ENCODE results near the gene KNCN.

Gene KNCN

DNA sequence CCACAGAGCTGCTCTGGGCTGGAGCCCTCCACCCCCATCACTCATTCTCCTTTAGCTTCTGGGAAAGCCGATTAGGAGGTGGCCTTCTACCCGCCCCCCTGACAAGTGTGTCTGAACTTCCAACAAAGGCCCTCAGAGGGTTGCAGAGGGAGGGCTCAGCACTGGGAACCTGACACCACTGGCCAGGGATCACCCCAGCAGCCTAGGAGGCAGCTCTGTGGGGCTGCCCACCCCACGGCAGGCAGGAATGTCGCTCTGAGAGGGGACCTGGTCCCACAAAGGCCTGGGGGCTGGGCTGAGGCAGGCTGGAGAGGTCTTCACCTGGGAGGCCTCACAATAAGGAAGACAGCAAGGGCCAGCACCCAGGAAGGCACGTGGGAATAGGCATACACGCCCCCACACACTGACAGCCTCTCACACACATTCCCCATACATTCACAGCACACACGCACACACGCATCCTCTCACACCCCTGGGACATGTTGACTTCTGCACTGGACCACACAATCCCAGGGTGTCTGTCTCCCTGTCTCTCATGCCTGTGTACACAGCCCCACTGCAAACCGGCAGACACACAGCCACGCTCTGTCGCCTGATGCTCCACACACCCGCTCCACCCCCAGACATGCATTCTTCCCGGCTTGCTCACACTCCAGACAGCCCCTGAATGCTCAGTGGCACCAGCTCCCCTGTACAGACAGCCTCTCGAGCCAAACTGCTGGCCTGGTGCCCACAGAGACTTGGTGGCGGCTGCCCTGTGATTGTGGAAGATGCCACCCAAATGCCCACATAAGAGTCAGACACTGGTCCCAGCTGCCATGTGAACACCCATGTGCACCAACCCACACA lies 31.2 kb downstream of the KNCN start:
- TF ChIP-seq, protein P1, sequence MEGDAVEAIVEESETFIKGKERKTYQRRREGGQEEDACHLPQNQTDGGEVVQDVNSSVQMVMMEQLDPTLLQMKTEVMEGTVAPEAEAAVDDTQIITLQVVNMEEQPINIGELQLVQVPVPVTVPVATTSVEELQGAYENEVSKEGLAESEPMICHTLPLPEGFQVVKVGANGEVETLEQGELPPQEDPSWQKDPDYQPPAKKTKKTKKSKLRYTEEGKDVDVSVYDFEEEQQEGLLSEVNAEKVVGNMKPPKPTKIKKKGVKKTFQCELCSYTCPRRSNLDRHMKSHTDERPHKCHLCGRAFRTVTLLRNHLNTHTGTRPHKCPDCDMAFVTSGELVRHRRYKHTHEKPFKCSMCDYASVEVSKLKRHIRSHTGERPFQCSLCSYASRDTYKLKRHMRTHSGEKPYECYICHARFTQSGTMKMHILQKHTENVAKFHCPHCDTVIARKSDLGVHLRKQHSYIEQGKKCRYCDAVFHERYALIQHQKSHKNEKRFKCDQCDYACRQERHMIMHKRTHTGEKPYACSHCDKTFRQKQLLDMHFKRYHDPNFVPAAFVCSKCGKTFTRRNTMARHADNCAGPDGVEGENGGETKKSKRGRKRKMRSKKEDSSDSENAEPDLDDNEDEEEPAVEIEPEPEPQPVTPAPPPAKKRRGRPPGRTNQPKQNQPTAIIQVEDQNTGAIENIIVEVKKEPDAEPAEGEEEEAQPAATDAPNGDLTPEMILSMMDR (IDR thresholded peaks at IDR 0.05; ENCODE audit: borderline replicate concordance, insufficient read depth, low read depth, low read length): no peak

DNA sequence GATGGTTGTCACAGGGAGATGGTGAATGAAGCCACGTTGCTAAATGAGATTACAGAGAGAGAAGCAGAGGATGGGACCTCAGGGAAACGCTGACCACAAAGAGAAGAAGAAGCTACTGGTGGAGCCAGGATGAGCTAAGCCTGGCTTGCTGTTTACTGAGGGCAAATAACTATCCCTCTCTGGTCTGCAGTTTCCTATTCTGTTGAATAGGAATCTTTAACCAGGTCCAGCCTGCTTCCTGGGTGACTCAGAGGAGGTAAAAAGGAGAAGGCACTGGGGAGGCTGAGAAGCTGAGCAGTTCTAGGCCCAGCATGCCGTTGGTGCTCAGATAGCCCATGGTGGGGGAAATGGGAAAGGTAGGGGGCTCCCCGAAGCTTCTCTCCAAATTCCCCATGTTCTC lies 32.2 kb downstream of the KNCN start:
- H3K4me3 ChIP-seq (ENCODE audit: low read depth, low read length): no peak overlapping the region
- TF ChIP-seq, protein P1 (IDR thresholded peaks at IDR 0.05; ENCODE audit: borderline replicate concordance, insufficient read depth, low read depth, low read length): no peak

More for the DNA sequence above, 31.2 kb downstream of the KNCN start:
- no peak overlapping the region for H3K4me3 ChIP-seq (ENCODE audit: low read depth, low read length)

DNA sequence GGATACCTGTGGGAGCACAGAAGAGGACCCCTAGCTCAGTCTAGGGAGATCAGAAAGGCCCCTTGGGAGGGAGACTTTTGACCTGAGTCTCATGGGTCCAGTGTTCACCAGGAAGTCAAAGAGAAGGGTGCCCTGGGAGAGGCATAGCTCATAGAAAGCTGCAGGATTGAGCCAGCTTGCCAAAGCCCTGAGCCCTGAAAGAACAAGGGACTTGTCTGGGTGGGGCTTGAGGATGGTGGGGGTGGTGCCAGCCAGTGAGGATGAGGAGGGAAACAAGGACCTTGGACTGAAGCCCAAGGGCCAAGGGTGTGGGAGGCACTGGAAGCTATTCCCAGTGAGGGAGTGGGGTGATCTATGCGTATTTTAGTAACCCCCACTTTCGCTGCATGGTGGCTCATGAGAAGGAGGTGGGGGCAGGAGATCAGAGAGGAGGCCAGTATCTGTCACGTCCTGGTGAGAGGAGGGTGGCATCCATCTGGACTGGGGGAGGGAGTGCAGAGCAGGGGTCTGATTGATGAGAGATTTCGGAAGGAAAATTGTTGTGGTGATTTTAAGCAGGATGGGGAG lies 33.4 kb downstream of the KNCN start:
- TF ChIP-seq, protein P1 (IDR thresholded peaks at IDR 0.05; ENCODE audit: borderline replicate concordance, insufficient read depth, low read depth, low read length): no peak
- H3K4me3 ChIP-seq (ENCODE audit: low read depth, low read length): no peak overlapping the region

DNA sequence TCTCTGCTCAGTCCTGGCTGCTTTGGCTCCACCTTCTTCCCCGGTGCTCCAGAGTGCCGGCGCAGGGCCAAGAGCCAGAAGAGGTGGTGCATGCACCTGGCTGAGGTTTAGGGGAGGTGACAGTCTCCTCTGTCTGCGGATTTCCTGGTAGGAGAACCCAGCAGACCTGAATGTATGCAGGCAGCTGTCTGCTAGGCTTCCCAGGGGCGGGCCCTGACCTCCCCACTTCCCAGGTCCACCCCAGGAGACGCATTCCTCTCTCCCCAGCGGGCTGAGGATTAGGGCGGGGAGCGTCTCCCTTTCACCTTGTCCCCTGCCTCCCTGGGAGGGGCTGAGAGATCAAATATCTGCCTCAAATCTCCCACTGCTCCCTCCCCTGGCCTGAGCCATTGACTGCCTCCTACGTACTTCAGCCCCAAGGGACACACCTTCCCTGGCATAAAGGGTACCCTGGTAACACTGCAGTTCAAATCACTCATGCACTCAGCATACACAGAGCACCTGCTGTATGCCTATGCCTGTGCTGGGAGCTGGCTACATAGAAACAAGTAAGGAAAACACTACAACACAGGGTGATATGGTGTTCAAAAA lies 34.3 kb downstream of the KNCN start:
- TF ChIP-seq, protein P1 (IDR thresholded peaks at IDR 0.05; ENCODE audit: borderline replicate concordance, insufficient read depth, low read depth, low read length): no peak
- no peak overlapping the region for H3K4me3 ChIP-seq (ENCODE audit: low read depth, low read length)

DNA sequence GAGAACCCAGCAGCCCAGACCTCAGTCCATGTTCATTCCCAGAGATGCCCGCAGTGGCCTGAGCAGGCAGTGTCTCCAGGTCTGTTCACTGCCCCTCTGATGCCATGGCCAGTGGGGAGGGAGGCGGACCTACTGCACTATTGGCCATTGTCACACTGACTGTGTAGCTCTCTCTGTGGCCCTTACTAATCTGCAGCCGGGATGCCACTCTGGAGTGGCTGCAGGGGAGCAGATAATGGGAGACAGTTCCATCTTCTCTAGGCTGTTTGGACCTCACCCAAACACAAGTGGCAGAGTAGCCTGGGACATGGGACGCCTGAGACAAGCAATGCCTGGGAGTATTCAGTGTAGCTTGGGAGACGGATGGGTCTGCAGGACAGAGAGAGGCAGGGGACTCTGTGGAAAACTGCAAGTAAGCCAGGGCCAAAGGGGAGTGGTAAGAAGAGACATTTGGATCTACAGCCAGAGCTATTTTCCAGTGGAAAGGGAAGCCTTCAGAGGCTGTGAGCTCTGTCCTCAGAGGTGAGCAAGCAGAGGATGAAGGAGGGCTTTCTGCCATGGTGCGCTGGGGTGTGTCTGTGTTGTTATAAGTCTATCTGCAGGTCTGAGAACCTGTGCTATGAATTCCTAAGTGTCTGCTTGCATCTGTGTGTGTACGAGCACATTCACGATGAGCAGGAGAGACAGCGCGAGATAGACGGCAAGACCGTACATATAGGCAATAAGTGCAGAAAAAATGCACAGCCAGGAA lies 35.1 kb downstream of the KNCN start:
- TF ChIP-seq, protein P1 (IDR thresholded peaks at IDR 0.05; ENCODE audit: borderline replicate concordance, insufficient read depth, low read depth, low read length): no peak
- no peak overlapping the region for H3K4me3 ChIP-seq (ENCODE audit: low read depth, low read length)

DNA sequence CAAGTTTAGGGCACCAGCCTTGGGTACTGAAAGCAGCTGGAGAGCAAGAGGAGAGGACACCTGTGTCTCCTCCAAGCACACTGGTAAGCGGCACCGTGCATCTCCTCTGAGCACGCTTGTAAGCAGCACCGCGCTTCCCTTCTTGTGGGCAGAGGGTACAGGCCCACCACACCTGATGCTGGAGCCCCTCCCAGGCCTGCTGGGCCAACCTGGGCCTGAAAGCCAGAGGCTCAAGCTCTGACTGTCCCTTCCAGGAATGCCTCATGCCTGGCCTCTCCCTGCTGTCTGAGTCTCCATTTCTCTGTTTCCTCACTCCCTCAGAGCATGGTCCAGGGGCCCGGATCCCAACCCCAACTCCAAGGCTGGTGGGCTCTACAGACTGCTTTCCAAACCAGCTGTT lies 35.9 kb downstream of the KNCN start:
- TF ChIP-seq, protein P1 (IDR thresholded peaks at IDR 0.05; ENCODE audit: borderline replicate concordance, insufficient read depth, low read depth, low read length): no peak
- no peak overlapping the region for H3K4me3 ChIP-seq (ENCODE audit: low read depth, low read length)

Measured in GM12875 (cell line).